Fibroblast of villous mesenchyme (primary cell): ENCODE results near the gene CDH4. TPM values are rescaled to one million over a fixed set of nuclear protein-coding genes. Genes with fewer than 3 reads are reported as not detected.

ENCODE experiments used
- DNase-seq: peaks from one replicate; pipeline ENCODE4 v3.0.0-alpha.2; 2010; ENCODE audit warnings: low read depth
- H3K4me3 ChIP-seq: 2 replicates; pipeline ENCODE4 v1.5.1; 2011; ENCODE audit warnings: low read depth, mild to moderate bottlenecking, low read length
- total RNA-seq: library from RNA; depleted of rRNA; stranded (reverse); fragments of >200 nt; gene quantifications from 2 replicates; pipeline ENCODE4 v1.2.3, GENCODE V29; 2012
- TF ChIP-seq, protein P1 (sequence below): IDR thresholded peaks from 2 replicates; pipeline ENCODE4 v1.5.1; 2012; ENCODE audit warnings: low read depth, mild to moderate bottlenecking, low read length; ENCODE audit not compliant: insufficient read depth

Gene CDH4
- total RNA-seq, 1 donor, result 1.7 TPM

DNA sequence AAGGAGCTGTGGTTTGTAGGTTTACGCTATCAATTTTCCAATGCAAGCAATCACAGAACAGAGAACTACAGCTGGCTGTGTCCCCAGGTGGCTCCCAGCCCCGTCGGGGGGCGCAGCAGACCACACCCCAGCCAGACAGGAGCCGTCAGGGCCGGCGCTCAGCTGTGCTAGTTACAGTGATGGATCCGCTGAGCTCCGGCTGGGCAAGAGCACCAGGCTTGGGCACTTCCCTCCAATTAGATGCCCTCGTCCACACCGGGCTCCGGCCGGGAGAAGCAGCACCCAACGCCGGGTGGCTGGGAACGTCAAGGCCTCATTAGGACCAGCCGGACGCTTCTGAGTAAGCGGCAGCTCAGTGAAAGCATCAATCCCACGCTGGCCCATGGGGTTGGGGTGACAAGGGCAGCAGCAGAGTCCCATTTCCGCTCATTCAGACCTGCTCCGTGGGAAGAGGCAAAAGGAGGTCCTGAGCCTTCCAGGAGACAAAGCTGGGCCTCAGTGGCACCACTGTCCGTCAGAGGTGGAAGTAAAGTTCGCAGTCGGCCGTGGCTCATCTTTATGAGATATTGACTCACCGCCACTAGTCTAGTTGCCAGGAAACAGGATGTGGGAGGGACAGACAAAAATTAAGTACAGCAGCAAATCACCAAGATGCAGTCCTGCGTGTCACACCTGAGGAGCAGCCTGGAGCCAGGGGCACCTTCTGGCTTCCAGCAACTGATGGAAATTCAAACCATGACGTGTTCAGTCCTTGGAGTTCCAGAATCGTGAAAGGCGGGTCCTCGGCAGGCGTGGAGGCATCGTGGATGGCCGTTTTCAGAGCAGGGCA lies 649.5 kb downstream of the CDH4 start:
- TF ChIP-seq, protein P1, sequence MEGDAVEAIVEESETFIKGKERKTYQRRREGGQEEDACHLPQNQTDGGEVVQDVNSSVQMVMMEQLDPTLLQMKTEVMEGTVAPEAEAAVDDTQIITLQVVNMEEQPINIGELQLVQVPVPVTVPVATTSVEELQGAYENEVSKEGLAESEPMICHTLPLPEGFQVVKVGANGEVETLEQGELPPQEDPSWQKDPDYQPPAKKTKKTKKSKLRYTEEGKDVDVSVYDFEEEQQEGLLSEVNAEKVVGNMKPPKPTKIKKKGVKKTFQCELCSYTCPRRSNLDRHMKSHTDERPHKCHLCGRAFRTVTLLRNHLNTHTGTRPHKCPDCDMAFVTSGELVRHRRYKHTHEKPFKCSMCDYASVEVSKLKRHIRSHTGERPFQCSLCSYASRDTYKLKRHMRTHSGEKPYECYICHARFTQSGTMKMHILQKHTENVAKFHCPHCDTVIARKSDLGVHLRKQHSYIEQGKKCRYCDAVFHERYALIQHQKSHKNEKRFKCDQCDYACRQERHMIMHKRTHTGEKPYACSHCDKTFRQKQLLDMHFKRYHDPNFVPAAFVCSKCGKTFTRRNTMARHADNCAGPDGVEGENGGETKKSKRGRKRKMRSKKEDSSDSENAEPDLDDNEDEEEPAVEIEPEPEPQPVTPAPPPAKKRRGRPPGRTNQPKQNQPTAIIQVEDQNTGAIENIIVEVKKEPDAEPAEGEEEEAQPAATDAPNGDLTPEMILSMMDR, result no peak
- no peak overlapping the region for H3K4me3 ChIP-seq
- DNase-seq, result peak; percentile 9

DNA sequence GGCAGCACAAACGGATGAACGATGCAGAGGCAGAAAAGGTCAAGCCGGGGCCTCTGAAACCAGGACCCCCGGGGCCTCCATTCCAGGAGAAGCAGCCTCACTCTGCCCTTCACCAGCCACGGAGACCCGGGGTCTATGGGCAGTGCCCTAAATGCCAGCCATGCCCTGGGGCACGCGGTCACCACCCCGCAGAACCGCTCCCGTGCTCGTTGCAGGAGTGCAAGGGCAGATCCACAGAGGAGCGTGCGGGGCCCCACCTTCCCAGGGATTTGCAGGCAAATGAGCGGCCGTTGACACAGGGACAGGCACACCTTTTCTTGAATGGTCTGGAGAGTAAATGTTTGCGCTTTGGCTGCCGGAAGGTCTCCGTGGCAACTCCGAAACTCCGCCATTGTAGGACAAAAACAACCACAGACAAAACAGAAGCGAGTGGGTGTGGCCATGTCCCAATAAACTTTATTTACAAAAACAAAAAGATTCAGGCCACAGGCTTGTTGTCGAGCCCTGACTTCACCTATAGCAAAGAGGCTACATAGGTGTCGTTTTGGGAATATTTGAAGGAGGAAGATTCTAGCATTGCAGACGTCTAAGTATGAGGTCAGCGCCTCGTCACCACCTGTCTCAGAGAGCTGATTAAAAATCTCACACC lies 650.3 kb downstream of the CDH4 start:
- TF ChIP-seq, protein P1, result no peak
- no peak for DNase-seq
- no peak overlapping the region for H3K4me3 ChIP-seq

DNA sequence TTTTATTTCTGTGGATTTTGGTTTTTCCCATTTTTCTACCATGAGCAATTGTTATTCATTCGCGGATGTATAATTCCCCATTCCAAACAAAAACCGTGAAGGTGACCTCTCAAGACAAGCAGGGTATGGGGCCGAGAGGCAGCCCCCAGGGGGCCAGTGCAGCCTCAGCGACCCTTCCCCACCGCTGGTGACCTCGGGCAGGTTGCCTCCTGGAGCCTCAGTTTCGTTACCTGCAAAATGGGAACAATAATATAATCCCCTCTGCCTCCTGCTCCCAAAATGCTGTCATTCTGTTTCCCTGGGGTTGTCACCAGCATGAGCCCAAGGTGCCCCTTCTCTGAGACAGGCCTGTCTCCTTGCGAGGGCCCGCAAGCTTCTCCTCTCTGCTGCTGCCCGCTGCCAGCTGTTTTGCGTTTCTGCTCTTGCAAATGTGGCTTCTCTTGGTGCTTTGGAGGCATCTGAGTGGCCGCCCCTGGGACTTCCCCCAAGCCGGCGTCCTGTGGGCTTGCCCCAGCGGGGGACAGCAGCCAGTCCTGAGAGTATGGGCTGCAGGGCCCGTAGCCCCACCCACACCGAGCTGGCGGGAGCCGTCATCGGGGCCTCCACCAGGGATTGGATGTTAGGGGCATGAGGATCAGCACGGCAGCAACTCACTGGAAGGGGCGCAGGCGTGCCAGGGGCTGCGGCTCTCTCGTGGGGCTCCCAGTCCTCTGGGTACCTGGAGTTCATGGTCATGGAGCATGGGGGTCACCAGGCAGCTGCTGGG lies 651.7 kb downstream of the CDH4 start:
- no peak for DNase-seq
- TF ChIP-seq, protein P1, result no peak
- no peak overlapping the region for H3K4me3 ChIP-seq

DNA sequence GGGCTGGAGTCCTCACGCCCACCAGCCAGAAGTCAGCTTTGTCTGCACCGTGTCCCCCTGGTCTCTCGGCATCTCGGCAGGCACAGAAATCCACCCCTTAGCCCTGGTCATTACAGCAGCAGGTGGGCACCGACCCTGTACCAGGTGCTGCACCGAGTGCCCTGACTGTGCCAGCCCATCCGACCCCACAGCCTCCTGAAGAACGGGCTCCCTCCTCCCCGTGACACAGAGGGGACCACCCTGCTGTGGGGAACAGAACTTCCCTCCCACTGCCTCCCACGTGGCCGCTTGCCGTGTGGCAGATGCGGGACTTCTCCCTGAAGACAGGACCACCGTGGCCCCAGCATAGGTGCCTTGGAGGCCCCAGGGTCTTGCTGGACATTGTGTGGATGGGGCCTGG lies 652.4 kb downstream of the CDH4 start:
- DNase-seq, result no peak
- TF ChIP-seq, protein P1, result no peak
- H3K4me3 ChIP-seq, result no peak overlapping the region

DNA sequence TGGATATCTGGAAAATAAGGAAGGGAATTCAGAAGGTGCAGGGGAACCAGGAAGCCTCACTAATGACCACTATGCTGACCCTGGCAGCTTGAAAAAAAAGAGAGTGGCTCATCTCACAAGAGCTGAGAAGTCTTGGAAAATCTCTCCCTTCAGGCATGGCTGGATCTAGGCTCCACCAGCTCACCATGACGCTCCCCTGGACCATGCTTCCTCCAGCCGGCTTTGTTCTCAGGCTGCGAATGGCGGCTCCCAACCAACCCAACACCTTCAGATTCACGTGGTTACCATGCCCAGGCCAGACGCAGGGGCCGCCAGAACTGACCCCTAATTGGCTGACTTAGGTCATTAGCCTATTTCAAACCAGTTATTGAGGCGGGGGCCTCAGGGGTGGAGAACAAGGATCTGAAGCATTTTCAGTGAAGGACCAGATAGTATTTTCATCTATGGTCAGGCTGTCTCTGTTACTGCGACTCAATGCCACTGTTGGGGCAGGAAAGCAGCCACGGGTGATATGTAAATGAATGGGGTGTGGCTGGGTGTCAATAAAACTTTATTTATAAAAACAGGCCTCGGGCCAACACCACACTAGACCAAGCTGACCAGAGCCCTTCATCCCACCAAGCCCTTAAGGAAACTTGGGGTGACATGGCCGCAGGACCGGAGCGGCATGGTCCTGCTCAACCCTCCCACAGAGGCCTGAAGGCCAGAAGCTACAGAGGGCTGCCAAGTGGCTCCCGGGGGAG lies 653.9 kb downstream of the CDH4 start:
- TF ChIP-seq, protein P1, result no peak
- DNase-seq, result no peak
- no peak overlapping the region for H3K4me3 ChIP-seq
